Endodermal cell (in vitro differentiated cells): ENCODE measurements around the gene MDC1. TPM values are rescaled to one million over a fixed set of nuclear protein-coding genes. Genes with fewer than 3 reads are reported as not detected.

Experiments
- DNase-seq: peaks from one replicate; pipeline ENCODE4 v3.0.0-alpha.2; 2017
- H3K27ac ChIP-seq: 2 replicates; pipeline ENCODE4 v1.5.1; 2013; ENCODE audit warnings: mild to moderate bottlenecking, low read depth, low read length, moderate library complexity
- H3K27me3 ChIP-seq: 2 replicates; pipeline ENCODE4 v1.6.1; 2013; ENCODE audit warnings: mild to moderate bottlenecking, low read length, moderate library complexity; ENCODE audit not compliant: insufficient read depth, control insufficient read depth, poor library complexity, severe bottlenecking
- H3K36me3 ChIP-seq: 2 replicates; pipeline ENCODE4 v1.7.0; 2013; ENCODE audit warnings: mild to moderate bottlenecking, low read length, moderate library complexity; ENCODE audit not compliant: control insufficient read depth, insufficient read depth
- H3K4me1 ChIP-seq: one replicate; pipeline ENCODE4 v1.7.0; 2013; ENCODE audit warnings: low read length; ENCODE audit not compliant: control insufficient read depth, insufficient read depth
- H3K4me3 ChIP-seq: 2 replicates; pipeline ENCODE4 v1.5.1; 2013; ENCODE audit warnings: mild to moderate bottlenecking, low read length, moderate library complexity
- H3K9ac ChIP-seq: 2 replicates; pipeline ENCODE4 v1.6.1; 2013; ENCODE audit warnings: mild to moderate bottlenecking, low read length, moderate library complexity; ENCODE audit not compliant: poor library complexity, severe bottlenecking; ENCODE audit errors: extremely low read depth
- H3K9me3 ChIP-seq: 2 replicates; pipeline ENCODE4 v1.6.1; 2013; ENCODE audit warnings: mild to moderate bottlenecking, low read length, moderate library complexity; ENCODE audit not compliant: control insufficient read depth
- H3K27ac Mint-ChIP-seq: 2 replicates; pipeline ENCODE4 v1.8.0; 2020; ENCODE audit warnings: mixed read lengths
- H3K27me3 Mint-ChIP-seq: 2 replicates; pipeline ENCODE4 v1.8.0; 2021; ENCODE audit warnings: mild to moderate bottlenecking, mixed read lengths; ENCODE audit not compliant: insufficient read depth
- H3K36me3 Mint-ChIP-seq: 2 replicates; pipeline ENCODE4 v1.8.0; 2020; ENCODE audit warnings: low read depth, mixed read lengths
- H3K4me1 Mint-ChIP-seq: 2 replicates; pipeline ENCODE4 v1.8.0; 2020; ENCODE audit warnings: mixed read lengths
- H3K4me3 Mint-ChIP-seq: 2 replicates; pipeline ENCODE4 v1.8.0; 2020; ENCODE audit warnings: mild to moderate bottlenecking, moderate library complexity, mixed read lengths
- H3K9me3 Mint-ChIP-seq: 2 replicates; pipeline ENCODE4 v1.8.0; 2020; ENCODE audit warnings: mild to moderate bottlenecking, mixed read lengths
- CTCF ChIP-seq: fragments of 200-600 bp; sonication (generic); conservative IDR thresholded peaks from 2 replicates; pipeline ENCODE4 v1.5.0; 2021; ENCODE audit warnings: antibody characterized with exemption, mild to moderate bottlenecking
- WGBS, 2 experiments: methylation state at CpG; one replicate each; pipeline versions ENCODE4 v1.1.5 to v1.1.7; 2013; ENCODE audit warnings: missing lambda C conversion rate in 2 of 2, mixed read lengths in 1 of 2; ENCODE audit not compliant: insufficient coverage in 1 of 2, insufficient read length in 1 of 2; 5-methylcytosine and 5-hydroxymethylcytosine counted together
- total RNA-seq, 2 donors: library from RNA; stranded (reverse); fragmentation: NEBNext Ultra II Directional in 1 of 2; extraction: Animal tissue kit (Norgen Biotek cat#: 25700) in 1 of 2; gene quantifications; 2 replicates in 1 of 2; 3 replicates in 1 of 2; pipeline ENCODE4 v1.2.1, GENCODE V29; 2021

Gene MDC1
- total RNA-seq, 2 donors from 2014 or later = 79.0 to 95.1 TPM

GRCh38 chr6:30700340-30700739 is 16.7 kb downstream of the MDC1 start:
- no peaks in the 10 kb centered on the region for H3K9me3 Mint-ChIP-seq
- Histone ChIP-seq H3K9me3 (no peaks in the 10 kb centered on the region), H3K36me3 (peaks cover 49% of the 10 kb centered on the region), H3K9ac (no peak overlapping the region), H3K4me3 (no peak overlapping the region), H3K27me3 (no peaks in the 10 kb centered on the region), H3K4me1 (no peaks in the 10 kb centered on the region), H3K27ac (no peak overlapping the region)
- H3K27me3 Mint-ChIP-seq = no peaks in the 10 kb centered on the region
- H3K4me3 Mint-ChIP-seq = no peak overlapping the region
- no peak for DNase-seq
- H3K4me1 Mint-ChIP-seq = no peaks in the 10 kb centered on the region
- 50 to 82% methylated on average over 1 to 4 of the region's 4 CpGs for WGBS, 2 experiments
- peaks cover 51% of the 10 kb centered on the region for H3K36me3 Mint-ChIP-seq
- no peak for TF ChIP-seq CTCF
- H3K27ac Mint-ChIP-seq = peak overlapping the region; percentile 44

DNA sequence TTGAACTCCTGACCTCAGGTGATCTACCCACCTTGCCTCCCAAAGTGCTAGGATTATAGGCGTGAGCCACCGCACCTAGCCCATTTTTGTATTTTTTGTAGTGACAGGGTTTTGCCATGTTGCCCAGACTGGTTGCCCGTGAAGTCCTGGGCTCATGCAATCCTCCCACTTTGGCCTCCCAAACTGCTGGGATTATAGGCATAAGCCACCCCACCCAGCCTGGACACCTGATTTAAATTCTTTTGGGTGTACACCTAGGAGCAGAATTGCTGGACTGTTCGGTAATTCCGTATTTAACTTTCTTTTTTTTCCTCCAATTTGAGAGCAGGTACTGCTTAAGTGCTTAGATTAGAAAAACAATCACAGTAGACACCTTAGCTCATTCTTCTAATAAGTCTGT is 20.6 kb downstream of the MDC1 start:
- no peak overlapping the region for H3K27ac Mint-ChIP-seq
- no peak for TF ChIP-seq CTCF

DNA sequence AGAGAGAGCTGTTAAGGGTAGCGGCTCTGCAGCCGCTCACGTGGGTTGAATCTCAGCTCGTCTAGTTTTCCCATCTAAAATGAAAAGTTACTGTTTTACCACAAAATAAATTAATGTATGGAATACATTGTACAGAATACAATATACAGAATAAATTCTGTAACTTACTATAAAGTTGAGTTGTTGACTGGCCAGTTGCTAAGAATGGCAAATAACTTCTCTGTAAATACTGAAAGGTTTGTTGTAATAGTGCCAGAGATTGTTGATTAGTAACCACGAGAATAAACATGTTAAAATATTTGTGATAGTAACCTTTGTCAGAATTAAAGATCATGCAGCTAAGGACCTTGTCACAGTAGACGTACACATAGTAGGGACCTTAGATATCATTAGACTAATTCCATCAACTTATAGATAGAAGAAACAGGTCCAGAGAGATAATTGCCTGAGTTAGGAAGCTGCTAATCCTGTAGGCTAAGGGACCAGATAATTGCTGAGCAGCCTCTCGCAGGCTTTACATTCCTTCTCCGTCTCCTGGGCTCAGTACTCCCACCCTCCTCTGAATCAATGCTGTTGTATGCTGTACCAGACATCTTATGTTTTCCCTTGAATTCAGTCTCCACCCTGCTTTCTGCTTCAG is 25.8 kb downstream of the MDC1 start:
- Histone ChIP-seq H3K9ac (peak overlapping the region; percentile 32), H3K4me3 (peak overlapping the region; percentile 94), H3K27ac (peak overlapping the region; percentile 44), H3K9me3 (no peaks in the 10 kb centered on the region), H3K36me3 (no peaks in the 10 kb centered on the region), H3K27me3 (no peaks in the 10 kb centered on the region), H3K4me1 (no peaks in the 10 kb centered on the region)
- peaks cover 34% of the 10 kb centered on the region for H3K4me1 Mint-ChIP-seq
- DNase-seq = no peak
- peak overlapping the region; percentile 78 for H3K4me3 Mint-ChIP-seq
- H3K27me3 Mint-ChIP-seq = no peaks in the 10 kb centered on the region
- peak overlapping the region; percentile 82 for H3K27ac Mint-ChIP-seq
- H3K36me3 Mint-ChIP-seq = peaks cover 4% of the 10 kb centered on the region
- 22 to 56% methylated on average over 3 to 8 of the region's 8 CpGs for WGBS, 2 experiments
- H3K9me3 Mint-ChIP-seq = no peaks in the 10 kb centered on the region
- TF ChIP-seq CTCF = no peak

More for the DNA sequence above, 20.6 kb downstream of the MDC1 start:
- Mint-ChIP-seq H3K36me3 (peaks cover 17% of the 10 kb centered on the region), H3K4me3 (no peak overlapping the region), H3K9me3 (no peaks in the 10 kb centered on the region), H3K4me1 (peaks cover 5% of the 10 kb centered on the region), H3K27me3 (no peaks in the 10 kb centered on the region)
- peaks cover 17% of the 10 kb centered on the region for H3K36me3 ChIP-seq
- H3K4me3 ChIP-seq = no peak overlapping the region
- H3K9me3 ChIP-seq = no peaks in the 10 kb centered on the region
- H3K27ac ChIP-seq = no peak overlapping the region
- WGBS, 2 experiments = 93 to 96% methylated on average over 5 of the region's 5 CpGs
- H3K9ac ChIP-seq = no peak overlapping the region
- DNase-seq = no peak
- H3K27me3 ChIP-seq = no peaks in the 10 kb centered on the region
- no peaks in the 10 kb centered on the region for H3K4me1 ChIP-seq
